Kidney capillary endothelial cell (primary cell): Measurements from ENCODE around the gene CFAP99.

Source experiments
- DNase-seq: peaks from one replicate; pipeline ENCODE4 v3.0.0-alpha.2; 2018; ENCODE audit warnings: low spot score

Gene CFAP99

GRCh38 chr4:2468456-2469191 lies 49.9 kb downstream of the CFAP99 start, which contains the start of gene RNF4:
Gene RNF4 (plus strand): TSS chr4:2469106. CDS start chr4:2490494, 21,388 bp downstream.
- peak; percentile 96 for DNase-seq

DNA sequence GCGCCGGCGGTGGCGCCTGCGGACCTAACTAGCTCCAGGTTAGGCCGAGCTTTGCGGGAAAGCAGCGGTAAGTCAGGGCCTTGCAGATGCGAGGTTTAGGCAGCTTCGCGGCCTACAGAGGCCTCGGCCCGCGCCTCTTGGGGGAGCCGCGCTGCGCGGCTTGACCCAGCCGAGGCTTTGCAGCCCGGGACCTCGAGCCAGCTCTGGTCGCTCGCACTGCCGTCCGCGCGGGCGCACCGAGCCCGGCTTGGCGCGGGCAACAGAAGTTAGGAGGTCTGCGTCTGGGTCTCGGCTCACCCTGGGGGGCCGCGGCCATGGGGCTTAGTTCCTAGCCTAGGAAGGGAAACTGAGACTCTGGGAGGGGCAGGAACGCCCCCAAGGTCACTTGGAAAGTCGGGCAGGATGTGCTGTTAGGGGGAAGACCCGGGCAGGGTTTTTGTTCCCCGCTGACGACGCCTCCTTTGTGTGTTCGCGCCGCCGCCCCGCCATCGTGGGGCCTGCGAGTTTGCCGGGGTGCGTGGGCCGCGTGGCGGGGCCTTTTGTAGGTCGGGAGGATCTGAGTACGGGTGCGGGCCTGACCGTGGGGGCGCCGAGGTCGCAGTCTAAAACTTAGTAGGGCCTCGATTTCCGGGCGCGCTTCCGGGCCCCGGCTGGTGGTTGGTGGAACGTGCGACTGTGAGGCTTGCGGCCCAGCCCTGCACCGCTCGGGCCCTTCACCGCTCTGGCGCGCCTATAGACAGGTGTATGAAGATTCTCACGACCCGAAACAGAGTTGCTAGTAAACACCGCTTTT lies 50.6 kb downstream of the CFAP99 start:
- DNase-seq = no peak

GRCh38 chr4:2470791-2471190 lies 52.0 kb downstream of the CFAP99 start:
- no peak for DNase-seq

- no peak for DNase-seq
These were observed 53.4 kb downstream of the CFAP99 start for GRCh38 chr4:2472187-2472586.

DNA sequence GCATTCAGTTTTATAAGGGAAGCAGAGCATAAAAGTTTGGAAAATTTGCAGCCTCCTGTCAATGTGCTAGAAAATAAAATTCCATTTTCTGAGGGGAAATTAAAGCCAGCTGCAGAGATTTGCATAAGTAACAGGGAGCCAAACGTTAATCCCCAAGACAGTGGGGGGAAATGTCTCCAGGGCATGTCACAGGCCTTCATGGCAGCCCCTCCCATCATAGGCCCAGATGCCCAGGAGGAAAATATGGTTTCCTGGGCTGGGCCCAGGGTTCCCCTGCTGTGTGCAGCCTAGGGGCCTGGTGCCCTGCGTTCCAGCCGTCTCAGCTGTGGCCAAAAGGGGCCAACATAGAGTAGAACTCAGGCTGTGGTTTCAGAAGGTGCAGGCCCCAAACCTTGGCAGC lies 59.5 kb downstream of the CFAP99 start:
- no peak for DNase-seq

GRCh38 chr4:2480649-2481048 lies 61.9 kb downstream of the CFAP99 start:
- no peak for DNase-seq

DNA sequence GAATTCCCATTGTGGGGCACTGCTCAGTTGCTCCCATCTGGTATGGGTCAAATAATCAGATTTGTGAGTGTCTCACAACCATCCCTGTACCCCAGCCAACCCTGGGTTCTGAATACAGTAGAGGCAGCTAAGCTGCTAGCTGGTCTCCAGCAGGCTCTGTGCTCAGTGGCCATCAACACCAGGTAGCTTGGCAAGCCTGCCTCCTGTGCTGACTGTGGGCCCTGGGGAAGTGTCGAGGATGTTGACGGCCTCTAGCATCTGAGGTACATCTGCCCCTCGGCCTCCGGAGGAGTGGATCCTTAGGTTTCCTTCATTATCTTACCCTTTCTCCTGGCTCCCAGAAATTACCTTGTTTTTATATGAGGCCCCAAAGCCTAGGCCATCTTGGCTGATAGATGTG lies 63.4 kb downstream of the CFAP99 start:
- no peak for DNase-seq

GRCh38 chr4:2482693-2483092 lies 63.9 kb downstream of the CFAP99 start:
- DNase-seq = peak; percentile 68

DNA sequence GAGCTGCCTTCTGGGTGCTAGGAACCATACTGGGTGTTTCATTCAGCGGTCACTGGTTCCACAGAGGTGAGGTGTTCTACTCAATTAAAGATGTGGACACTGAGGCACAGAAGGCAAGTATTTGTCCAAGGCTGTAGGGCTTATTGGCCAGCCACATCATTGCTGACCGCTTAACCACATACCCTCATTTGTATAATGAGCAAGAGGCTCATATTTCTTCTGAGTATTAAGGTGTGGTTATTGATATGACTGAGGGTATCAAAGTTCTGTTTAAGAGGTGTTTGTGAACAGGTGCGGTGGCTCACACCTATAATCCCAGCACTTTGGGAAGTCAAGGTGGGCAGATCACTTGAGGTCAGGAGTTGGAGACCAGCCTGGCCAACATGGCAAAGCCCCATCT lies 64.5 kb downstream of the CFAP99 start:
- DNase-seq = no peak

DNA sequence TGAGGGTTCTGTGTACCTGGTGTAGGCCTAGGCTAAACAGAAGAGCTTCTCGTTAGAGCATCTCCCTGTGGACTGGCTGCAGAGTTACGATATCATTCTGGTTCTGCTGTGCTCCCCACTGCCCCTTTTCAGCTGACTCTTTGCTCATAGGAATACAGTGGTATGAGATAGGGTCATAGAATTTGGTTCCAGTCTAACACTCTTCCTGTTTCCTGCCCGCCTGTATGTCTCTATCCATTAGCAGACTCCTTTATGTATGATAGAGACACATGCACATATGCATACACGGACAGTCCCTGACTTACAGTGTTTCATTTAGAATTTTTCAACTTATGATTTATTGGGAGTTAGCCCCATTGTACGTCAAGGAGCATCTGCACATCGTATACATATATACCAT lies 65.4 kb downstream of the CFAP99 start:
- no peak for DNase-seq

DNA sequence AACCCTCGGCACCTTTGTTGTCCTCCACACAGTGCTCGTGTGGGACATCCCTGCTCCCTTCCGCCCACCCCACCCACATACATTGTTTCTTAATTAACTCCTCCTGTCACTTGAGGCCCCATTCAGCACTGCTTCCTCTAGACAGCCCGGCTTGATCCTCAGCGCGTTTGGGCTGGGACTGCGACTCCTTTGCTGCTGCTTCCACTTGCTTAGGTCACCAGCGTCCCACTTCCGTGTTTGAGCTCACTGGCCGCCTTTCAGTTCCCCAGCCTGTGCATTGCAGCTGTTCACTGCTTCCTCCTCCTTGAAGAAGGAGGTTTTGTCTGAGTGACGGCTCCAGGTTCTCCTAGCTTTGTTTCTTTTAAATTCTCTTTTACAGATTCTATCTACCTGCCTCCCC lies 66.2 kb downstream of the CFAP99 start:
- DNase-seq = peak; percentile 79

DNA sequence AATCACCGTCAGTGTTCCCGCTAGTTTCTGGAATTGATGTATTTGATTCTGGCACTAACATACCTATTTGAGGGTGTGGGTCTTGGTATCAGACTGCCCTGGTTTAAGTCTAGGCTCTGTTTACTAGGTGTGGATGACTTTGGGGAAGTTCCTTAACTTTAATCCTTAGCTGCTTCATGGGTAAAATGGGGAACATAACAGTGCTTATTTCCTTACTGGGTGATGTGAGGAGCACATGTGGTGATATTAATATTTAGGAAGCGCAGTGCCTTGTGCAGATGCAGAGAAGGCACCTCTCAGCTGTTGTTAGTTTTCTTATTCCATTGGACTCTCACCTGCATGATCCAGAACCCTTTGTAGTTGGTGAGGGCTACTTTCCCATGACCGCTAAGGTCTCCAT lies 67.2 kb downstream of the CFAP99 start:
- DNase-seq = no peak

DNA sequence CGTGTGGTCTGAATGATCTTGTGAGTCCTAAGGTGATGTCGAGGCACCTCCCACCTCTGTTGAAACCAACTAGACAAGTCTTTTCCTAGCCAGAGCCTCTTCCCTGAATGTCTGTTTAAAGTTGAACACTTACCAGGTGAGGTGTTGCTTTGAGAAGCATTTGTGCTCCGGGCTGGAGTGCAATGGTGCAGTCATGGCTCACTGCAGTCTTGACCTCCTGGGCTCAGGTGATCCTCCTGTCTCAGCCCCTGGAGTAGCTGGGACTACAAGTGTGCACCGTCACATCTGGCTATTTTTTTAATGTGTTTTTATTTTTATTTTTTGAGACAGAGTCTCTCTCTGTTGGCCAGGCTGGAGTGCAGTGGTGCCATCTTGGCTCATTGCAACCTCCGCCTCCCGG lies 68.2 kb downstream of the CFAP99 start:
- DNase-seq = no peak

- no peak for DNase-seq
These were observed 68.9 kb downstream of the CFAP99 start for GRCh38 chr4:2487632-2488031.

DNA sequence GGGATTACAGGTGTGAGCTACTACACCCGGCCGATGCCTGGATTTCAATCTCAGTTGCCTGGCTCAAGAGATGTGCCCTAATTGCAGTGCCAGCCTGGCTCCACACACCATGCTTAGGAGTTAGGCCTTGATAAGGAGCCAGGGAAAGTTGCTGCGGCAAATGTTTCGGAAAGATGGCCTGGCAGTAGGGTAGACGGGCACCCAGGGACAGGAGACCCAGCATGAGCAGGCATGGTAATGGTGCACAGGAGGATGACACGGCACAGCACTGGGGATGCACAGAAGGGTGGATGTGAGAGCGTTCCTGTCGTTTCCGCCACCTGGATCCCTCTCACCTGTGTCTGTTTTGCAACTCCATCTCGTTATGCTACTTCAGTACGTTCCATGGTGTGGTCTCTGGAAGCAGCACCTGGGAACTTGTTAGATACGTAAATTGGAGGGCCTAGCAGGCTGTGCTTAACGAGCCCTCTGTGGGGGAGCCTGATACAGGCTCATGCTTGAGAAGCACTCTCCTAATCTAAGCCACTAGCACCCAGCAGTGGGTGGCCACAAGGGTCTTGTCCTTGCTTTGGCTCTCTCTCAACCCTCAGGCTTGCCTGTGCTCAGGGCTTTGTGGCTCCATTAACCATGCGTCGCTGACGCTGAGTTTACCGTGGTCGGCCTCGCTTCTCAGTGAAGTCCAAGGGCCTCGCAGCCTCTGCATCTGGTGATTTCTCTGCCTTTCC lies 70.5 kb downstream of the CFAP99 start:
- DNase-seq = no peak

DNA sequence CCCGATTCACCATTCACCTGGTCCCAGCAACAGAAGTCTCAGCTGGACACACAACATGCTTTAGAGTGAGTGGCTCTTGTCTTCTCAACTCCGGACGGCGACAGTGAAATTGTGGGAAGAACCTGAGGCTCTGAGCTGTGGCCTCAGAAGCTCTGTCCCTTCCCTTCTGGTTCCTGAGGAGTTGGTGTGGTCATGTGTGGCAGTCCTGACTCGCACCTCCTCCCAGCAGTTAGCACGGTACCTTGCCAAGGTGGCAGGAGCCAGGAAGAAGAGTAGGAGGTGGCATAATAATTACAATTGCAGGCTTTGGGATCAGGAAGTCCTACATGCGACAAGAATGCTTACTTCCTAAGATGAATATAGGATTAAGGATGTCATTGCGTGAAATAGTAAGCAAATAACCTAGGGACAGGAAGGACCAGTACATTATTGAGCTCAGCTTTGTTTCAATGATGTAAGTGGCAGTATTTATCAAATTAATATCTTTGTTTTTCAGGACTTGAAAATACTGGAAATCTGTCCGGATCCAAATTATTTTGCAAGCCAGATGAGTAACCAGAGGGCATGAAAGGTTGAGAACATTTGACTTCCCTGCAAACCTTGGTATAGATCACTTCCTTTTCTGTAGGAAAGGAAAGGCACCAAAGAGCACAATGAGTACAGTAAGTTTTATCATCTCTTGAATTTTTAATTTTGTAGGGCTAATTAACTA lies 71.2 kb downstream of the CFAP99 start:
- DNase-seq = no peak

DNA sequence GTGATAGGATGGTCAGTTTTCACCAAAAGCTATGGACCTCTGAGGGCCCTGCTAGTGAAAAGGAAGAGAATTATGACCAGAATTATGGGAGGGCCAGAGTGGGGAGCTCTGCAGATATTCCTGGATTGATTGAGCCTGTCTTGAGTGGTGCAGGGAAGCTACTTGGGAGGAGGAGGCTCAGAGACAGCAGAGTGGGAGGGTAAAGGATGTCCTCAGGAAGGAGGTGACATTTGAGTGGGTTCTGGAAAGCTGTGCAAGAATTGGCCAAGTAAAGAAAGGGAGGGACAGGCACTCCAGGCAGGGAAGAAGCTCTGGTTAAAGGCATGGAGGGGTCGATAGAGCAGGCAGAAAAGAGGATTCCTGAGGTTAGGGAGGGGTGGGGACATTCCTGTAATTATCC lies 74.2 kb downstream of the CFAP99 start:
- no peak for DNase-seq

DNA sequence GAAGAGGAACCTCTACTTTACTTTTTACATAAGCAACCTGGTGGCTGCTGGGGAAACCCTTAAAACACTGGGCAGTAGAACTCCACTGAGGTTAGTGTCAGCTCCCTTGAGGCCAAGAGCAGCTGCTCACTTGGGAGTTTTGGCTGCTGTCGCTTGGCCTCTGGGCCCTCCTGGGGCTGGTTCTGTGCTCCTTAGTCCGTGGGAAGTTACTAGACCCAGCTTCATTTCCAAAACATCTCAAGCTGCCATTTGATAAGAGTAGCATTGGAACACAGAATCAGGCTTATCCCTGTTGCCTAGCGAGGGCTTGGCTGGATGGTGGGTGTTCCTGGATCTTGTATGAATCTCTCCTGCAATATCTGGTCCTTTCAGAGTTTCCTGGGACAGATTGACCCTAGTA lies 76.2 kb downstream of the CFAP99 start:
- no peak for DNase-seq

DNA sequence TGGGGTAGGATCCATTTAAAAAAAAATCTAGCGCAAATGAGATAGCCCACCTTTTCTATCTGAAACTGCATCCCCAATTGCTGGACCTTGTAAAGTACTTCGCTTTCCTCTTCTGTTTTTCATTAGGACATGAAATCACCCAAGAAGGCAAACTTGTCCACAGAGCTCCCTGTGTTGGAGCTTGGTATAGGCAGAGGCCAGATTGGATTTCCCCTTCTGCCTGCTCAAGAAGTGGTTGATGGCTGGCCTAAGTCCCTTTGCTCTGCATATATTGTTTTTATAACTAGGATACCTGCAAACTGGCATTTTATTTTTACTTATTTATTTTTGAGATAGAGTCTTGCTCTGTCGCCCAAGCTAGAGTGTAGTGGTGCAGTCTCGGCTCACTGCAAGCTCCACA lies 78.6 kb downstream of the CFAP99 start:
- no peak for DNase-seq

DNA sequence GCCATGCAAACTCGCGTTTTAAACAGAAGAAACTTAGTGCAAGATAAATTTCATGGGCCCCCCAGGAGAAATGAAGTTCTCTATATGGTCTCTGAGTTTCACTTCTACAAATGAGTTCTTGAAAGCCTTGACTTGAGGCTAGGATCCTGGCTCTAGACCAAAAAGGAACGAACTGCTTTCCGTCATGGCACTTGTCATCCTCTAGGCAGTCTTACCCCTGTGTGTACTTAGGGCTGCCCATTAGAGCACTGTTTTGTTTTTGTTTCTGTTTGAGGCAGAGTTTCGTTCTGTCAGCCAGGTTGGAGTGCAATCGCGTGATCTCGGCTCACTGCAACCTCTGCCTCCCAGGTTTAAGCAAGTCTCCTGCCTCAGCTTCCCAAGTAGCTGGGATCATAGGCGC lies 79.2 kb downstream of the CFAP99 start:
- no peak for DNase-seq

GRCh38 chr4:2500547-2500946 lies 81.8 kb downstream of the CFAP99 start:
- DNase-seq = no peak

- no peak for DNase-seq
These were observed 82.4 kb downstream of the CFAP99 start for GRCh38 chr4:2501034-2501594.
